OCI-LY7 (cell line): ENCODE results near the gene ARHGAP26. TPM values are rescaled to one million over a fixed set of nuclear protein-coding genes. Genes with fewer than 3 reads are reported as not detected.

Experiments used
- BruUV-seq: library from RNA; stranded (reverse); fragments of 400-500 nt; replicated peaks from 2 replicates; lab custom pipeline; 2021; lab: Mats Ljungman, UMichigan
- CTCF ChIA-PET: fragments of 300-600 bp; sonication (Branson Sonifier 250); formaldehyde crosslinking; loops from one replicate; lab custom pipeline; 2022; ENCODE audit warnings: antibody characterized with exemption; ENCODE audit not compliant: unreplicated experiment; lab: Charles Lee
- POLR2A ChIA-PET: fragments of 300-600 bp; sonication (Branson Sonifier 250); formaldehyde crosslinking; loops from one replicate; lab custom pipeline; 2022; ENCODE audit warnings: antibody characterized with exemption; lab: Charles Lee
- DNase-seq: peaks from one replicate; pipeline ENCODE4 v3.0.0-alpha.2; 2015; ENCODE audit warnings: low spot score
- H2AFZ ChIP-seq: fragments of 200-600 bp; sonication (generic), shearing (Covaris generic); 2 replicates; pipeline ENCODE4 v1.6.1; 2014; ENCODE audit warnings: mild to moderate bottlenecking, antibody characterized with exemption, low read length, moderate library complexity
- H3K27ac ChIP-seq: fragments of 200-600 bp; sonication (generic); 2 replicates; pipeline ENCODE4 v1.5.1; 2014; ENCODE audit warnings: mixed run types, low read depth, mild to moderate bottlenecking, moderate library complexity, low read length, inconsistent platforms; ENCODE audit not compliant: poor library complexity, severe bottlenecking
- H3K36me3 ChIP-seq: fragments of 200-600 bp; sonication (generic); 2 replicates; pipeline ENCODE4 v1.6.1; 2014; ENCODE audit warnings: mild to moderate bottlenecking, antibody characterized with exemption, low read length, moderate library complexity, mixed read lengths; ENCODE audit not compliant: insufficient read depth
- H3K4me1 ChIP-seq: fragments of 200-600 bp; sonication (generic); 2 replicates; pipeline ENCODE4 v1.5.1; 2014; ENCODE audit warnings: mild to moderate bottlenecking, low read length; ENCODE audit not compliant: insufficient read depth, poor library complexity, severe bottlenecking
- H3K4me2 ChIP-seq: fragments of 200-600 bp; sonication (generic); 2 replicates; pipeline ENCODE4 v1.6.1; 2014; ENCODE audit warnings: mild to moderate bottlenecking, low read length
- H3K4me3 ChIP-seq: fragments of 200-600 bp; sonication (generic); 2 replicates; pipeline ENCODE4 v1.5.1; 2014; ENCODE audit warnings: mild to moderate bottlenecking, low read depth, low read length; ENCODE audit not compliant: poor library complexity, severe bottlenecking
- H3K79me2 ChIP-seq: fragments of 200-600 bp; sonication (generic); 2 replicates; pipeline ENCODE4 v1.6.1; 2016; ENCODE audit warnings: low read depth, mild to moderate bottlenecking, low read length, moderate library complexity, mixed read lengths; ENCODE audit not compliant: insufficient read depth
- H3K9me2 ChIP-seq: fragments of 200-600 bp; sonication (generic); 2 replicates; pipeline ENCODE4 v1.6.1; 2016; ENCODE audit warnings: mild to moderate bottlenecking, low read length, mixed read lengths; ENCODE audit not compliant: insufficient read depth
- H3K9me3 ChIP-seq: fragments of 200-600 bp; sonication (generic); 2 replicates; pipeline ENCODE4 v1.6.1; 2014; ENCODE audit warnings: mild to moderate bottlenecking, mixed run types, low read length, mixed read lengths
- H4K20me1 ChIP-seq: fragments of 200-600 bp; sonication (generic); 2 replicates; pipeline ENCODE4 v1.6.1; 2014; ENCODE audit warnings: mild to moderate bottlenecking, antibody characterized with exemption, low read length, moderate library complexity, mixed read lengths; ENCODE audit not compliant: insufficient read depth
- EZH2phosphoT487 ChIP-seq: fragments of 200-600 bp; sonication (generic); IDR thresholded peaks from 2 replicates; pipeline ENCODE4 v1.6.1; 2018; ENCODE audit warnings: low read depth, borderline replicate concordance, mild to moderate bottlenecking, mixed run types, antibody characterized with exemption, low read length, moderate library complexity, mixed read lengths
- intact Hi-C: fragments of 100-400 bp; cut with micrococcal nuclease; formaldehyde crosslinking; loops from one replicate; pipeline ENCODE4 v1.10.0; 2022; ENCODE audit not compliant: unreplicated experiment
- total RNA-seq, 2 experiments: library from RNA; depleted of rRNA in 1 of 2; stranded (reverse); fragments of >200 nt in 1 of 2; shearing (Covaris generic) in 1 of 2; gene quantifications; 2 replicates each; pipeline ENCODE4 v1.2.3, GENCODE V29; 2014 to 2022
- TF ChIP-seq, protein P1 (sequence below): fragments of 200-600 bp; sonication (generic); conservative IDR thresholded peaks from 2 replicates; pipeline ENCODE4 v1.5.1; 2014; ENCODE audit warnings: mild to moderate bottlenecking, antibody characterized with exemption, low read length, moderate library complexity, mixed read lengths

The ARHGAP26 gene
- total RNA-seq, 2 experiments from 2014 or later, result 7.0 to 19.1 TPM

DNA sequence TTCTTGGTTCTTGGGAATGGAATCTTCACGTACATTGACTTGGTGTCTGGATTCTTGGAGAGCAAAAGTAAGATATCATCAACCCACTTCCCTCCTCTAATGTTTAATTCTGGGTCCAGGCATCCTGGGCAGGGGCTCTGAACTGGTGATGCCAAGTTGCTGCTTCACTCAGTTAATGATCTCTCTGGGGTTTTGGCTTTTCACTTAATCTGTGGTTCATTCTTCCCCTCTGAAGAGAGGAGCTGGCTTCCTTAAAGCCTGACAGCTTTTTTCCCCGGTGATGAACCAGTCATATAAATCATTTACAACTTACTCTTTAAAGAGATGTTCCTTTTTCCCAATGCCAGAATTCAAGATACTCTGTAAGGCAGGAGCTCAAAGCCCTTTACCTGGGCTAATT is 65.9 kb downstream of the ARHGAP26 start:
- Histone ChIP-seq H3K36me3 (no peaks in the 10 kb centered on the region), H3K9me3 (no peaks in the 10 kb centered on the region), H4K20me1 (no peaks in the 10 kb centered on the region), H3K4me3 (no peak overlapping the region), H3K79me2 (no peaks in the 10 kb centered on the region), H3K9me2 (no peaks in the 10 kb centered on the region), H3K4me1 (no peaks in the 10 kb centered on the region), H2AFZ (no peak overlapping the region), H3K27ac (no peak overlapping the region), H3K4me2 (no peak overlapping the region)
- TF ChIP-seq, protein P1, sequence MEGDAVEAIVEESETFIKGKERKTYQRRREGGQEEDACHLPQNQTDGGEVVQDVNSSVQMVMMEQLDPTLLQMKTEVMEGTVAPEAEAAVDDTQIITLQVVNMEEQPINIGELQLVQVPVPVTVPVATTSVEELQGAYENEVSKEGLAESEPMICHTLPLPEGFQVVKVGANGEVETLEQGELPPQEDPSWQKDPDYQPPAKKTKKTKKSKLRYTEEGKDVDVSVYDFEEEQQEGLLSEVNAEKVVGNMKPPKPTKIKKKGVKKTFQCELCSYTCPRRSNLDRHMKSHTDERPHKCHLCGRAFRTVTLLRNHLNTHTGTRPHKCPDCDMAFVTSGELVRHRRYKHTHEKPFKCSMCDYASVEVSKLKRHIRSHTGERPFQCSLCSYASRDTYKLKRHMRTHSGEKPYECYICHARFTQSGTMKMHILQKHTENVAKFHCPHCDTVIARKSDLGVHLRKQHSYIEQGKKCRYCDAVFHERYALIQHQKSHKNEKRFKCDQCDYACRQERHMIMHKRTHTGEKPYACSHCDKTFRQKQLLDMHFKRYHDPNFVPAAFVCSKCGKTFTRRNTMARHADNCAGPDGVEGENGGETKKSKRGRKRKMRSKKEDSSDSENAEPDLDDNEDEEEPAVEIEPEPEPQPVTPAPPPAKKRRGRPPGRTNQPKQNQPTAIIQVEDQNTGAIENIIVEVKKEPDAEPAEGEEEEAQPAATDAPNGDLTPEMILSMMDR, result no peak
- no peak for TF ChIP-seq EZH2phosphoT487
- intact Hi-C loops, result no loop called here
- no TSS peak for BruUV-seq
- ChIA-PET CTCF (no interaction called here), POLR2A (interaction anchor here (1.3 kb wide), 1 partner anchor 9 kb away, joined by 3 read pairs; no protein-coding TSS in a partner anchor)
- no peak for DNase-seq

DNA sequence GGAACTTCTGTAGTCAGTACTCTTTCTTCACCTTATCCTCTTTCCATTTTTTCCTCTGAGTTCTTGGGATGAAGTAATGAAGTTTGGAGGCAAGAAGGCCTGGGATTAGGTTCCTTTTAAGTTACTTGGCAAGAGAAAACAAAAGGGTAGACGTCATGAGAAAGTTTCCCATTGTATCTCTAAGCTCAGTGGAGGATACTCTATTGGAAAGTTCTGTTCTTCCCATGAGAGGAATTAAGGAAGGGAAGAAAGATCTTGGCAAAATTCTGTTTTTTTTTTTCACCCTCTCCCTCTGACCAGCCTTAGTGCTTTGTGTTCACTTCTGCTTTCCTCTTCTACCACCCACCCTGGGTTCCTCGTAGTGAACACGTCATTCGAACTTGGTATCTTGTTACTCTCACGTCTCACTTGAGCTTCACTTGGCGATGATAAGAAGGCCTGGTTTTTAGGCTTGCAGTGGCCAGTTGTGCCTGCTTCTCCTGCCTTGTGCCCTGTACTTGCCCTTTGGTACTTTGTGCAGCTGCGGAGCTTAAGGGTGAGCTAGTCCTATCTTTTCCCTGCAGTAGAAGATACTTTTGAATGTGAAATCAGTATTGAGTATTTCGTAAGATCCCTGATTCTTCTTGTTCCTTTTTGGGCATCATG is 67.0 kb downstream of the ARHGAP26 start:
- POLR2A ChIA-PET, result interaction anchor here (0.8 to 1.8 kb wide), 4 partner anchors 10 to 65 kb away, joined by 3 to 6 read pairs (median 3); no protein-coding TSS in a partner anchor
- Histone ChIP-seq H3K9me3 (no peaks in the 10 kb centered on the region), H3K9me2 (no peaks in the 10 kb centered on the region), H4K20me1 (no peaks in the 10 kb centered on the region), H3K27ac (no peak overlapping the region), H2AFZ (no peak overlapping the region), H3K4me3 (no peak overlapping the region), H3K4me2 (no peak overlapping the region), H3K4me1 (no peaks in the 10 kb centered on the region), H3K36me3 (no peaks in the 10 kb centered on the region), H3K79me2 (no peaks in the 10 kb centered on the region)
- CTCF ChIA-PET, result no interaction called here
- TF ChIP-seq EZH2phosphoT487, result no peak
- TF ChIP-seq, protein P1, result no peak
- no peak for DNase-seq
- intact Hi-C loops, result no loop called here
- no TSS peak for BruUV-seq

- ChIA-PET CTCF (no interaction called here), POLR2A (interaction anchor here (1.3 kb wide), 1 partner anchor 12 kb away, joined by 3 read pairs; no protein-coding TSS in a partner anchor)
- Histone ChIP-seq H3K27ac (no peak overlapping the region), H3K9me3 (no peaks in the 10 kb centered on the region), H3K4me2 (no peak overlapping the region), H2AFZ (no peak overlapping the region), H3K79me2 (no peaks in the 10 kb centered on the region), H3K4me3 (no peak overlapping the region), H4K20me1 (no peaks in the 10 kb centered on the region; the same call in 1 of the 2 replicates), H3K36me3 (no peaks in the 10 kb centered on the region), H3K4me1 (no peaks in the 10 kb centered on the region), H3K9me2 (no peaks in the 10 kb centered on the region)
- no TSS peak for BruUV-seq
- DNase-seq, result no peak
- TF ChIP-seq, protein P1, result no peak
- TF ChIP-seq EZH2phosphoT487, result no peak
- intact Hi-C loops, result no loop called here
Observed at GRCh38 chr5:142838845-142839244, 68.7 kb downstream of the ARHGAP26 start.
